SW480 (cell line): ENCODE results near the gene LIPI.
"Not testable (repeated sequence)": the region's sequence is repeated elsewhere in the genome, so short reads cannot be mapped to it uniquely, and the experiment has no call there.

ENCODE experiments used
- DNase-seq: peaks from one replicate; pipeline ENCODE4 v3.0.0-alpha.2; 2016; ENCODE audit warnings: low spot score

Gene LIPI

DNA sequence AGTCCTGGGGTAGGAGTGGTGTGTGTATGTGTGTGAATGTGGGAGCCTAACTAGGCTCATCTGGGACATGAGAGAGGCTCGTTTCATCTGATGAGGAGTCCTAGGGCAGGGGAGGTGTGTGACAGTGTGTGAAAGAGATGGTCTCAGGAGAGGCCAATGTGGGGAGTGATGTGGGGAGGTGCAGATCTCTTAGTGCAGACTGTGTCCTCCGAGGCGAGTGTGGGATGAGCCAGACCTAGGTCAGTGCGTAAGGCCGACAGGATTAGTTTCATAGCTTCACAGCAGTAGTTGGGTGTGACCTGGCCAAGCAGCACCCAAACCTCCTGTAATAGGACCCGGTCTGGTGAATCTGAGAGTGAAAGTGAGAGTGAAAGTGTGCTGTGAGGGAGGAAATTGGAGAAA is 94.7 kb downstream of the LIPI start:
- no peak for DNase-seq

GRCh38 chr21:14115646-14116045 is 95.1 kb downstream of the LIPI start:
- DNase-seq, result no peak

- DNase-seq, result no peak
Measured at GRCh38 chr21:14114251-14114650, 96.5 kb downstream of the LIPI start.

- DNase-seq, result not testable (repeated sequence)
Measured at GRCh38 chr21:14104564-14104963, 106.2 kb downstream of the LIPI start.

DNA sequence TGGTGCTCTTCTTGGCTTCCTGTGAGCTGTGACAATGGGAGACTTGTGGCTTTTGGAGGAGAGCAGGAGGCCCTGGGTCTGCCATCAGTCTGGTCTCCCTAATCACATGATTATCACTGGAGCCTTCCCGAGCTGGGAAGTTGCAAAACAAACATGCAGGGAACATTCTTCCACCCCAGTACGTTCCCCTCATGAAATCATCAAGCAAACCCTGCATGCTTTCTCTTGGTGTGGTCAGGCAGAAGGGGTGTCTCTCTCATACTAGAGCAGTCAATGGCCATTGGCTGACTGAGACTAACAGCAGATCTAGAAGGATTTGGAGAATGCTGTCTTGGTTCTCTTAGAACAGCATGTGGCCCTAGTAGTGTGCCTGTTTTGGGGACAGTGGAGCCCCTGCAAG is 111.2 kb downstream of the LIPI start:
- no peak for DNase-seq

DNA sequence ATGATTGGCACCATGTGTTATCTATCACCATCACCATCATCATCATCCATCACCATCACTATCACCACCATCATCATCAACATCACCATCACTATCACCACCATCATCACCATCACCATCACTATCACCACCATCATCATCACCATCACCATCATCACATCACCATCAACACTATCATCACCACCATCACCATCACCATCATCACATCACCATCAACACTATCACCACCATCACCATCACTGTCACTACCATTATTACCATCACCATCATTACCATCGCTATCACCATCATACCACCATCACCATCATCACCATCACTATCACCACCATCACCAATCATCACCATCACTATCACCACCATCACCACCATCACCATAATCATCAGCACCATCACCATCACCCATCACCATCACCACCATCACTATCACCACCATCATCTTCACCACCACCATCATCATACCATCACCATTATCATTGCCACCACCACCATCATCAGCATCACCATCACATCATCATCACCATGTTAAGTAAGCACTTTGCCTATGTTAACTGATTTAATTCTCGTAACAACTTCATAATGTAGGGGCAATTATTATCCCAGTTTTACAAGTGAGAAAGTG is 112.8 kb downstream of the LIPI start:
- no peak for DNase-seq

DNA sequence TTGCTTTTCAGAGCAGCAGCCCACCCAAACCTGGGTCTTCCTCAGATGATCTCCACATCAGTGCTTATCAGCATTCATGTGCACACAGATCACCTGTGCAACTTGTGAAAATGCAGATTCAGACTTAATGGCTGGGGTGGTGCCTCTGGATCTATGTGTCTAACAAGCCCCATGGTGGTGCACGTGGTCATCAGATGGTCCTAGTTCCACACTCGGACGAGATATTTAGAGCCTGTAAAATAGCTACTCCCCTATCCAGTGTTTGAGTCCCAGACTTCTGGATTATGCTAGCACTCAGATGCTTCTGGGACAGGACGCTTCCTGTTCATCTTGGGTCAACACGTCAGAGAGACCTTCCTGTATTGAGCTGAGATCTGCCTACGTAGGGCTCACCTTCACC is 114.2 kb downstream of the LIPI start:
- no peak for DNase-seq

GRCh38 chr21:14096172-14096571 is 114.6 kb downstream of the LIPI start:
- DNase-seq, result no peak

GRCh38 chr21:14095056-14095455 is 115.7 kb downstream of the LIPI start:
- DNase-seq, result no peak

GRCh38 chr21:14092834-14093560 is 117.8 kb downstream of the LIPI start:
- DNase-seq, result no peak

DNA sequence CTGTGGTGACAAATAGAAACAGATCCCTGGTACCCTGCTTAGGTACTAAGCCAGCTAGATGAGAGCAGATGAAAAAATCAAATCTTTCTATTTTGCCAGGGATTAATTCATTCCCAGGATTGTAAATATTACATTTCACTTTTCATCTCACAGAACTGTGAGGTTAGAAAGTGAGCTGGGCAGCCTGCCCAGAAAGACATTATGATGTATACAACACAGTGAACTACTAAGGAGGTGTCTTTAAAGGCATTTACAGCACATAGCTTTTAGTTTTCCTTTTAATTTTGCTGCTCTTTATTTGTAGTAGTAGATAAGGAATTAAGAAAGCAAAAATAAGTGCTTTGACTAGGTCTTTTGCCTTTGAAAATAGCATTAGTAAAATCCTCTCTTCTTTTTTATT is 120.6 kb downstream of the LIPI start:
- DNase-seq, result not testable (repeated sequence)

- DNase-seq, result no peak
Measured at GRCh38 chr21:14088391-14088790, 122.4 kb downstream of the LIPI start.

- DNase-seq, result no peak
Measured at GRCh38 chr21:14086553-14086952, 124.2 kb downstream of the LIPI start.

DNA sequence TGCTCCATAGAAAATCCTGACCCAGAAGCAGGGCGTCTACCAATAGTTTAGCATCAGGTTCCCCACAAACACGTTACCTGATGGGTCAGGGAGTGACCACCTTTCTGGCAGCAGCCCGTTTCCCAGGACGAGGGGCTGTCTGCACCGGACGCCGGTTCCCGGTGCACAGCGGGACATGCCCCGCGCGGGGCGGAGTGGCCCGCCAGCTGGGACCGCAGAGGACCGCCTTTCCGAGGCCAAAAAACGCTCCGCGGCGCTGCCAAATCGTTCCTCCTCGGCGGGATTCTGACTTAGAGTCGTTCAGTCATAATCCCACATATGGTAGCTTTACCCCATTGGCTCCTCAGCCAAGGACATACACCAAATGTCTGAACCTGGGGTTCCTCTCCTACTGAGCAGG is 126.1 kb downstream of the LIPI start:
- no peak for DNase-seq

- DNase-seq, result no peak
Measured at GRCh38 chr21:14084068-14084501, 126.7 kb downstream of the LIPI start.

GRCh38 chr21:14080764-14081096 is 130.0 kb downstream of the LIPI start:
- DNase-seq, result no peak

DNA sequence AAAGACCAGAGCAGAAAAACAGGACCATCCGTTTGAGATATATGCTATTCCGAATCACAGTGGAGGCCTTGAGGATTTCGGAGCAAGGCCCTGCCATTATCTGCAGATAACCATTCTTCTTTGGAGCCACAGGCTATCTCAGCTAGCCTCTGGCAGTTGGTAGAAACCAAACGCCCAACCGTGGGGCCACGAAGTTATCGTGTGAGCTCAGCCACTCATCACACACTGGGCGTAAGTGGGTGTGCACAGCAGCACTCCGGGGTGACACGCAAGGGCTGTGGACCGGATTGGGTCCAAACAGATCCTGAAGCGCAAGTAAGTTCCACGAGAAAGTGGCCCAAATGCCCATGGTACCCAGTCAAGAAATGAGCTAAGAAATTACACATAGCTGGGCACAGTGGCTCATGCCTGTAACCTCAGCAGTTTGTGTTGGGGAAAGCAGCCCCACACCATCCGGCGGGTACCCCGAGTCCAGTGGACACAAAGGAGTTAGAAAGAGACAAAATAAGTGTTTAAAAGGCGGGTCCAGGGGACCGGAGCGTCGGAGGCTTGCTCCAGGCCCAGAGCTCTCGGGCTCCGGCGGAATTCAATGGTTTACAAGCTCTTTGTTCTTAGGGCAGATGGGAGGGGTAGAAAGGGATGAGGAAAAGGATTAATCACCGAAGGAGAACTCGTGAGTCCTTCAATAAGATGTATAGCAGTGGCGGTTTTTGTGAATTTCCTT is 130.6 kb downstream of the LIPI start:
- DNase-seq, result no peak

DNA sequence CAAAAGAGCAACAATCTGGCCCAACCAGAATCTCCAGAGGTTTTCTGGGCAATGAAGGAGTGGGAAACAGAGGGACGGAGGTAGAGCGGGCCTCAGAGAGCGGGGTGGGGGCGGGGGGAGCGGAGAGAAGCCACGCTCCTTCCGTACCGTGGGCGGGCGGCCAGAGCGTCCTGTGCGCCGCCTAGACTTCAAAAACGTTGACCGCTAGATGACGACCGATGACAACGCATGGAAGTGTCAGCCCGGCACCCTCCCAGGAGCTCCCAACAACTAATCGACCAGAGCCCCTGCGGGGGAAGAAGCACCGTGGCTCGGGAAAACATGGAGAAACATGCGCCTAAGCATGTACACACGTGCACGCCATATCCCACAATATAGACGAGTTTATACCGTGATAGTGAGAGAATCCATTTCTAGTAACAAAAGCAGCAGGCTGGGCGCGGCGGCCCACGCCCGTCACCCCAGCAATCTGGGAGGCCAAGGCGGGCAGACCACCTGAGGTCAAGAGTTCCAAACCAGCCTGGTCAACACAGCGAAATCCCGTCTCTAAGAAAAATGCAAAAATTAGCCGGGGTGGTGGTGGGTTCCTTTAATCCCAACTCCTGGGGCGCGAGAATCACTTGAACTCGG is 131.9 kb downstream of the LIPI start:
- DNase-seq, result no peak

GRCh38 chr21:14076143-14076806 is 134.5 kb downstream of the LIPI start:
- DNase-seq, result no peak

DNA sequence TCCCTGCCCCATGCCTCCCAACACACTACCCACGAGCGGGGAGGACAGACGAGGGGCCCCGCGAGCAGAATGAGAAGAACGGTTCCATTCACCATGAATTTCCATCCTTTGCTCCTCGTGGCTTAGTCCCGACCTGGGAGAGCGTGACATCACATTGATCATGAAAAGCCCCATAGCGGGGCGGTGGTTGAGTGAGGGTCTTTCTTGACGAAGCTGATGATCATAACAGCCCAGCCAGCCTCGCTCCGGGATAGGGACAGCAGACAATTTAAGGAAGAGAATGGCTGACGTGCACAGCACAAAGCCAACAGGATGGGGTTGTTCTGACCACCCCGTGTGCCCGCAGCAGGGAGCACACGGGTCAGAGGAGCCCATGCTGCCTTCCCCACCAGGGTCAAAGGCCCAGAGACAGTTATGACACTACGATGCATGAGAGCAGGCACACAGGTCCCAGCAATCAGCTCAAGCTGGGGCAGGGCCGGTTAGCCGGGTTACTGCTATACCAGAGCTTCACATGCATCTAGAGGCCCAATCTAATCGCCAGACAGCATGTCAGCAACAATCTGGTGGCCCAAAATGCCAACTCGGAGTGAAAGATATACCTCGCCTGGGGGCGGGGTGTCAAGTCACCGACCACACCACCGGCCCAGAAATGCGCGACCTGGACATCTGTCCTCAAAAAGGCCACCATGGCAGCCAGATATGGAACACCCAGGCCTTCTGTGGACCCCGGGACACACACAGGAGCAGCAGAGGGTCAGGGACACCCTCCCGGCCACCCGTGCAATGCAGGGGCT is 135.2 kb downstream of the LIPI start:
- no peak for DNase-seq

- DNase-seq, result no peak
Measured at GRCh38 chr21:14074177-14074576, 136.6 kb downstream of the LIPI start.

- no peak for DNase-seq
Measured at GRCh38 chr21:14073615-14074014, 137.1 kb downstream of the LIPI start.
